Naive thymus-derived CD4-positive, alpha-beta T cell (primary cell): ENCODE data around the gene AGAP6. TPM values are rescaled to one million over a fixed set of nuclear protein-coding genes. Genes with fewer than 3 reads are reported as not detected.
"Not testable (repeated sequence)": the region's sequence is repeated elsewhere in the genome, so short reads cannot be mapped to it uniquely, and the experiment has no call there.

Experiments used
- ATAC-seq: fragments of 150-1000 bp; cut with Tn5 transposase; 2 replicates; pipeline ENCODE4 v1.10.0; 2021; ENCODE audit warnings: mild to moderate bottlenecking, moderate library complexity
- CTCF ChIA-PET: fragments of 350-600 bp; sonication (Branson Sonifier 250); formaldehyde crosslinking; loops from one replicate; lab custom pipeline; 2021; ENCODE audit warnings: antibody characterized with exemption; lab: Charles Lee
- POLR2A ChIA-PET: fragments of 350-600 bp; sonication (Branson Sonifier 250); formaldehyde crosslinking; loops from one replicate; lab custom pipeline; 2021; ENCODE audit warnings: antibody characterized with exemption, inconsistent platforms; lab: Charles Lee
- DNase-seq, 9 donors: peaks; one replicate each; pipeline versions ENCODE4 v3.0.0 to v3.0.0-alpha.2; 2020 to 2022; ENCODE audit warnings: mixed read lengths in 1 of 9
- H3K27ac ChIP-seq: one replicate; pipeline ENCODE4 v1.7.0; 2013; ENCODE audit warnings: mild to moderate bottlenecking, low read depth, low read length, moderate library complexity
- H3K27me3 ChIP-seq, 2 donors: one replicate each; pipeline ENCODE4 v1.7.0; 2013; ENCODE audit warnings: low read length in 2 of 2, mild to moderate bottlenecking in 2 of 2, moderate library complexity in 2 of 2; ENCODE audit not compliant: control insufficient read depth in 2 of 2, insufficient read depth in 2 of 2
- H3K36me3 ChIP-seq, 3 experiments: 1 replicate in 2 of 3; 2 replicates in 1 of 3; pipeline ENCODE4 v1.7.0; 2013; ENCODE audit warnings: low read length in 3 of 3, mild to moderate bottlenecking in 3 of 3, moderate library complexity in 1 of 3; ENCODE audit not compliant: insufficient read depth in 3 of 3, control insufficient read depth in 2 of 3
- H3K4me1 ChIP-seq, 2 donors: one replicate each; pipeline ENCODE4 v1.7.0; 2013; ENCODE audit warnings: low read length in 2 of 2, mild to moderate bottlenecking in 2 of 2, moderate library complexity in 1 of 2; ENCODE audit not compliant: control insufficient read depth in 2 of 2, insufficient read depth in 2 of 2
- H3K4me3 ChIP-seq: 2 replicates; pipeline ENCODE4 v1.7.0; 2013; ENCODE audit warnings: mild to moderate bottlenecking, low read length
- H3K9me3 ChIP-seq, 3 experiments: 1 replicate in 2 of 3; 2 replicates in 1 of 3; pipeline ENCODE4 v1.7.0; 2013; ENCODE audit warnings: low read length in 3 of 3; ENCODE audit not compliant: control insufficient read depth in 2 of 3
- H3K27ac Mint-ChIP-seq, 9 donors: one replicate each; pipeline ENCODE4 v1.8.0; 2020 to 2022; ENCODE audit warnings: mixed read lengths in 9 of 9, mild to moderate bottlenecking in 8 of 9, moderate library complexity in 5 of 9, inconsistent platforms in 2 of 9
- H3K27me3 Mint-ChIP-seq, 5 donors: one replicate each; pipeline ENCODE4 v1.8.0; 2021 to 2022; ENCODE audit warnings: mixed read lengths in 5 of 5, mild to moderate bottlenecking in 1 of 5
- H3K36me3 Mint-ChIP-seq, 5 donors: one replicate each; pipeline ENCODE4 v1.8.0; 2020 to 2022; ENCODE audit warnings: mixed read lengths in 5 of 5, mild to moderate bottlenecking in 3 of 5, inconsistent platforms in 1 of 5
- H3K4me1 Mint-ChIP-seq, 7 donors: one replicate each; pipeline ENCODE4 v1.8.0; 2020 to 2022; ENCODE audit warnings: mixed read lengths in 7 of 7, mild to moderate bottlenecking in 3 of 7, inconsistent platforms in 1 of 7
- H3K4me3 Mint-ChIP-seq, 10 donors: one replicate each; pipeline ENCODE4 v1.8.0; 2020 to 2022; ENCODE audit warnings: mild to moderate bottlenecking in 10 of 10, mixed read lengths in 10 of 10, moderate library complexity in 6 of 10, inconsistent platforms in 2 of 10
- H3K9me3 Mint-ChIP-seq, 11 donors: one replicate each; pipeline ENCODE4 v1.8.0; 2020 to 2022; ENCODE audit warnings: mixed read lengths in 11 of 11, mild to moderate bottlenecking in 4 of 11, inconsistent platforms in 1 of 11, moderate library complexity in 1 of 11
- intact Hi-C, 2 donors: fragments of 100-400 bp; cut with micrococcal nuclease; formaldehyde crosslinking; loops; one replicate each; pipeline ENCODE4 v1.15.1; 2023
- polyA plus RNA-seq, 2 donors: library from polyadenylated mRNA; unstranded; fragments of 300-500 nt; fragmentation: Illumina TruSeq; gene quantifications; one replicate each; pipeline ENCODE4 v1.2.3, GENCODE V29; 2021
- total RNA-seq, 6 experiments: library from RNA in 5 of 6; stranded (reverse) in 5 of 6; gene quantifications; 1 replicate in 5 of 6; 2 replicates in 1 of 6; pipeline ENCODE4 v1.2.3 and lab custom pipeline; 2021 to 2026

AGAP6 gene
- total and polyA plus RNA-seq, 7 experiments from 2014 or later, result 1.7 to 25.3 (median 19.5) TPM

DNA sequence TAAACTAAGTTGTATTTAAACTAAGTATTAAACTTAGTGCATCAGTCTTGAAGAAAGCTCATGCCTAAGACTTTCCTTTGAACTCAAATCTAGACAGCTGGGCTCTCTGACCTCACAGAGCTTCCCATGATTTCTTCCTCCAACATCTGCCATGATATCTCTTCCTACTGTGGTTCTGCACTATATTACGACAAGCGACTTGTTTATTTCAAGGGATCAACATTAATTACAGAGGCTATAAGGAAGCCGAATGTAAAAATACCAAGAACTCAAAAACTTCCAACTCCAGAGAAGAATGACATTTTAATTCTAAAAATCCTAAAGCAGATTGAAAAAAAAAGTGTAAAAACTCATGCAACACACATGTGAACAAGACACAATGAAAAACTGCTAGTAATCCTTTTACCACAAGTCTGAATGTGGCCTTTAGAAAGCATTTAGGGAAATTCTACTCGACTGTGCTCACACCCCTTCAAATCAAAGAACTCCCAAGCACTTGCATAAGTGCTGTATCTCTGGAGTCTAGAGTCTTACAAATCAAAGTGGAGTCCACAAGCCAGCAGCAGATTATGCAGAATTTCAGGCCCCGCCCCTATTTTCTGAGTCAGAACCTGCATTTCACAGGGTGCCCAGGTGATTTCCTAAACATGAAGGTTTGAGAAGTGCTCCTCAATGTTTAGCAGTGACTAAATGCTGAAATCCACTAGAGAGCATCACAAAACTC is 56.9 kb downstream of the AGAP6 start:
- no peaks in the 10 kb centered on the region for H3K27me3 Mint-ChIP-seq
- POLR2A ChIA-PET, result no interaction called here
- H3K4me1 Mint-ChIP-seq, result no peaks in the 10 kb centered on the region
- intact Hi-C loops, result no loop called here
- no peak overlapping the region for H3K27ac ChIP-seq
- H3K9me3 Mint-ChIP-seq, result no peaks in the 10 kb centered on the region
- no peak overlapping the region for H3K4me3 ChIP-seq
- CTCF ChIA-PET, result no interaction called here
- no peaks in the 10 kb centered on the region for H3K27me3 ChIP-seq
- no peak overlapping the region for H3K4me3 Mint-ChIP-seq
- DNase-seq (no peak), ATAC-seq (no peak)
- no peak overlapping the region for H3K27ac Mint-ChIP-seq
- H3K36me3 Mint-ChIP-seq, result peaks cover 0 to 16% (median 4%) of the 10 kb centered on the region in 5 donors
- no peaks in the 10 kb centered on the region for H3K36me3 ChIP-seq
- no peaks in the 10 kb centered on the region for H3K9me3 ChIP-seq
- no peaks in the 10 kb centered on the region for H3K4me1 ChIP-seq

- H3K4me1 ChIP-seq, H3K27me3 ChIP-seq, H3K27ac Mint-ChIP-seq, H3K9me3 ChIP-seq, H3K36me3 ChIP-seq, H3K4me3 Mint-ChIP-seq, H3K4me3 ChIP-seq, CTCF ChIA-PET, ATAC-seq, H3K27ac ChIP-seq, H3K9me3 Mint-ChIP-seq, H3K4me1 Mint-ChIP-seq, H3K27me3 Mint-ChIP-seq, intact Hi-C loops, DNase-seq: not testable (repeated sequence)
- POLR2A ChIA-PET, result interaction anchor here (0.7 kb wide), 1 partner anchor 580 kb away, joined by 5 read pairs; no protein-coding TSS in a partner anchor
- H3K36me3 Mint-ChIP-seq, result peaks cover 0 to 12% (median 4%) of the 10 kb centered on the region in 5 donors
Observed at GRCh38 chr10:50046457-50046856, 58.3 kb downstream of the AGAP6 start.

DNA sequence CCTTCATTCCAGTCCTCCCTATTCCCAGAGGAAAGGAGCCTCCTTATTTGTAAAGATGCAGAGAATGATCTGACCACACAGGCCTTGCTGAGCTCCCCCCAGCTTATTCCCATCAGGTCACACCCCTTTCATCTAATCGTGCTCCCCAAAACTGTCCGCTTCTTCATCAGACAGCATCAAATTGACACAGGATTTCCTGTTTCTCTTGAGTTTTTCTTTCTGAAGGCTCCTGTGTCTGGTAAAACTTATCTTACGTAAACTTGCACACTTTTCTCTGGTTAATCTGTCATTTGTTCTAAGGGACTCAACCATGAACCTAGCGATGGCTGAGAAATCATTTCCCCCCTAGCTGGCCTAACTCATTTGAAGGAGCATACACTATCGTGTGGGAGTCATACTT is 59.4 kb downstream of the AGAP6 start:
- intact Hi-C loops, H3K4me3 ChIP-seq, H3K27ac Mint-ChIP-seq, H3K9me3 ChIP-seq, H3K4me1 Mint-ChIP-seq, H3K4me1 ChIP-seq, POLR2A ChIA-PET, H3K36me3 Mint-ChIP-seq, H3K27me3 ChIP-seq, DNase-seq, H3K27ac ChIP-seq, H3K36me3 ChIP-seq, H3K27me3 Mint-ChIP-seq, H3K4me3 Mint-ChIP-seq, CTCF ChIA-PET, H3K9me3 Mint-ChIP-seq: not testable (repeated sequence)
- peak; percentile 27 for ATAC-seq

DNA sequence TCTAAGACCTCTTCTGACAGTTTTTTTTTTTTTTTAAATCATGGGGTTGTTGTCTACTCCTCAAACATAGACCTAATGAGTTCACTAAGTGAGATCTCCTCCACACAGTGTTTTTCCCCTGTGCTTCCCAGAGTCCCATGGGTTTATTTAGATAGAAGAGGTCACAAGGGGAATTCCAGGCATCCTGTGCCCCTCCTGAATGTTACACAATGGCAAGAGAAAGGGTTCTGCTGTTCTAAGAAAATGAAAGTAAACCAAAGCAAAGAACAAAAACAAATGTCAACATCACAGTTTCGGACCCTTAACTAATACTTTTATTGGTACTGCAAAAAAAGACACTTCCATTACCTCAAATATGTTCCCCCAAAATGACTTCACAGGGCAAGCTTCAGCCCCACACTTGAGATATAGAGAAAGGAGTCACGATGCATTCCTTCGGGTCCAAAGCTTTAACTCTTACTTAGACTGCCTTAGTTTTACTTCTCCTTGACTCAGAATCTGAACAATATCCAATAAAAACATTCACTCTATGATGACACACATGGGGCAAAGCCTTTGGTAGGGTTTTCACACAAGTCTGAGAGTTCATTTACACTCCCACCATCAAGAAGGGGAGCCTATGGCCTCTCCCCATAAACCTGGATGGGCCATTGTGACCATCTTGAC is 63.9 kb downstream of the AGAP6 start:
- H3K36me3 ChIP-seq, H3K4me3 Mint-ChIP-seq, POLR2A ChIA-PET, H3K27ac ChIP-seq, DNase-seq, H3K36me3 Mint-ChIP-seq, H3K9me3 Mint-ChIP-seq, H3K9me3 ChIP-seq, H3K27ac Mint-ChIP-seq, H3K4me1 ChIP-seq, intact Hi-C loops, CTCF ChIA-PET, H3K27me3 Mint-ChIP-seq, H3K4me1 Mint-ChIP-seq, H3K27me3 ChIP-seq, H3K4me3 ChIP-seq, ATAC-seq: not testable (repeated sequence)

DNA sequence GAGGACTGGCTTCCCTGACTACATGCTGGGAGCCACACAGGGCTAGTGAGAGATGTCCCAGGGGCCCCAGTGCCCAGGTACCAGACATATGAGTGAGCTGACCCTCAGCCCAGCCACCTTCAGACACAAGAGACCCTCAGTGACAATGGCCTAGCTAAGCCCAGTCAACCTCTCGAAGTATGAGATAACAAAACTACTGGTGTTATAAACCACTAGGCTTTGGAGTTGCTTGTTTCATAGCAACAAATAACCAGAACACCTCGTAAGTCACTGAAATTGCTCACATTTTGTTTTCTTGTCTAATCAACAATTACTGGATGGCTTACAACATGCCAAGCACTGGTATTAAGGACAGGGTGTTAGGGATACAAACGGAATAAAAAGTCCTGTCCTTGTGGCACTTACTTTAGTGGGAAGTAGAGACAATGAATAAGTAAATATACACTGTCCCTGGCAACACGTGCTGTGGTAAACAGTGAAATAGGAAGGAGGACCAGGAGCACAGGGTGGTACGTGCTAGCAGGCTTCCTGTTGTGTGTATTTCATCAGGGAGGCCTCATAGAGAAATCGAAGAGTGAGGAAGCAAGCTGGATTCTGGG is 64.7 kb downstream of the AGAP6 start:
- H3K9me3 Mint-ChIP-seq, H3K4me3 Mint-ChIP-seq, POLR2A ChIA-PET, H3K27ac ChIP-seq, ATAC-seq, H3K27ac Mint-ChIP-seq, H3K4me1 Mint-ChIP-seq, H3K27me3 Mint-ChIP-seq, H3K36me3 Mint-ChIP-seq, intact Hi-C loops, H3K36me3 ChIP-seq, H3K27me3 ChIP-seq, H3K4me1 ChIP-seq, H3K9me3 ChIP-seq, DNase-seq, H3K4me3 ChIP-seq, CTCF ChIA-PET: not testable (repeated sequence)

GRCh38 chr10:50055494-50056292 is 67.5 kb downstream of the AGAP6 start:
- H3K4me1 ChIP-seq, H3K9me3 ChIP-seq, DNase-seq, H3K27me3 Mint-ChIP-seq, CTCF ChIA-PET, H3K36me3 ChIP-seq, H3K36me3 Mint-ChIP-seq, H3K4me3 Mint-ChIP-seq, H3K4me3 ChIP-seq, ATAC-seq, H3K9me3 Mint-ChIP-seq, H3K4me1 Mint-ChIP-seq, POLR2A ChIA-PET, intact Hi-C loops, H3K27me3 ChIP-seq, H3K27ac ChIP-seq: not testable (repeated sequence)
- H3K27ac Mint-ChIP-seq, result peak overlapping the region in 1 of 9 donors; percentile 43
